Measurements from ENCODE around the gene BCL2L11.
A peak's percentile ranks its signal among the peaks of the same experiment; 100 is the strongest.
"Not testable (repeated sequence)": the region's sequence is repeated elsewhere in the genome, so short reads cannot be mapped to it uniquely, and the experiment has no call there.

BCL2L11 gene, protein sequence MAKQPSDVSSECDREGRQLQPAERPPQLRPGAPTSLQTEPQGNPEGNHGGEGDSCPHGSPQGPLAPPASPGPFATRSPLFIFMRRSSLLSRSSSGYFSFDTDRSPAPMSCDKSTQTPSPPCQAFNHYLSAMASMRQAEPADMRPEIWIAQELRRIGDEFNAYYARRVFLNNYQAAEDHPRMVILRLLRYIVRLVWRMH

DNA sequence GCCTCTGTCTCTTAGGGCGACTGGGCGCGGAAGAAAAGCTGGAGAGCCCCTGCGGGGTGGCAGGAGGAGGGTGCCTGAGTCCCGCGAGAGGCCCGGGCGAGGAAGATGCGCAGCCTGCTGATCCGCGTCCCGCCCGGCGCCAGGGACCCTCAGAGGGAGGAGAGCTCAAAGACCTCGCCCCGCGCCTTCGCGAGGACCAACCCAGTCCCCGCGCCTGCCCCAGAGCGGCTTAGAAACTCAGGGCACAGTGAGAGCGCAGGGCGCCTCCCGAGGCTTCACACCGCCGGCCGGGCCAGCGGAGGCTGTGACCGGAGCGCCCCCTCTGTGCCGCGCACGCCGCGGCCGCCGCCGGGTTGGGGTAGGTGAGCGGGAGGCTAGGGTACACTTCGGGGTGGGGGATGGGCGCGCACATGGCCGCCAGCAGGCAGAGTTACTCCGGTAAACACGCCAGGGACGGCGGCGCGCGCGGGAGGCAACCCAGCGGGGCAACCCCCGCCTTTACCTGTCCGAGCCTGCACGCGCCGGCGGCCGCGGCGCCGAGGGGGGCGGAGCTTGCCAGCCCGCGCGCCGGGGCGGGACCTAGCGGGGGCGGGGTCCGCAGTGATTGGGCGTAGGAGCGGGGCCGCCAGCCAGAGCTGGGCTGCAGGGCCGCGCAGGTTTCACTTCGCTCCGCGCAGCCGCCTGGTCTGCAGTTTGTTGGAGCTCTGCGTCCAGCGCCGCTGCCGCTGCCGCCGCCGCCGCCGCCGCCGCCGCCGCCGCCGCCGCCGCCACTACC is at the start of gene BCL2L11:
BCL2L11 (plus strand) TSS at position 662 of the 775 bp plus-strand sequence. CDS start 2,832 bp downstream, outside the sequence.
- Histone ChIP-seq H3K4me3 (ENCODE audit: low read depth, low read length) (peak within 1 kb of the TSS; percentile 75), H2AFZ (ENCODE audit: low read length, unreplicated experiment) (peak within 1 kb of the TSS; percentile 68), H3K79me2 (ENCODE audit: control insufficient read depth, insufficient read depth, low read length, unreplicated experiment) (no peaks in the 10 kb centered on the region), H3K27me3 (ENCODE audit: insufficient read depth, low read length) (peaks cover 31% of the 10 kb centered on the region), H3K27ac (ENCODE audit: low read depth, low read length) (no peak within 1 kb of the TSS), H3K4me1 (ENCODE audit: control insufficient read depth, insufficient read depth, low read length, unreplicated experiment) (peaks cover 4% of the 10 kb centered on the region), H3K36me3 (ENCODE audit: insufficient read depth, low read length) (no peaks in the 10 kb centered on the region)

DNA sequence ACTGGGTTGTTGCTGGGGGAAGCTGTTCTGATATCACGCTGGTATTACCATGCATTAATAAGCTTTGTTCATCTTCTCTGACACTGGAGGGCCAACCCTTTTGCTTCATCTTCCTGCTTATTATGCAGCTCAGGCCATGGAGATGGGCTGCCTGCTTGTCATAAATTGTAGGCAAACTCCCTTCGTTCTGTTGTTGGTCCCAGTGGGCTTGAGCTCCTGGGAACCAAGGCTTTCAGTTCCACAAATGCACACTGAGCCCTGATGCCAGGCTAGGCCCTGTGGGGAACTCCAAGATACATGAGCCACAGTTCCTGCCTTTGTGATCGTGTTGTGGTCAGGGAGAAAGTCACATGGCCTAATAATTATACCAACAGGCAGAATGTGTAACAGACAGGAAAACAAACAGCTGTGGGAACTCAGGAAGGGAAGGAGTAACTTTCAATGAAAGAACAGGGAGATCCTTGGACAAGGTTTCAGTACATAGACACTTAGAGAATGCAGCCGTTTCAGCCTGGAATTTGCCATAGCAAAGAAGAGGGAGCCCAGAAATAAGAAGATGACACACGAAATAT is 49.0 kb upstream of the BCL2L11 start:
- Histone ChIP-seq H3K4me1 (ENCODE audit: control insufficient read depth, insufficient read depth, low read length, unreplicated experiment) (peaks cover 26% of the 10 kb centered on the region), H2AFZ (ENCODE audit: low read length, unreplicated experiment) (peak overlapping the region; percentile 52), H3K27ac (ENCODE audit: low read depth, low read length) (peak overlapping the region; percentile 98)

DNA sequence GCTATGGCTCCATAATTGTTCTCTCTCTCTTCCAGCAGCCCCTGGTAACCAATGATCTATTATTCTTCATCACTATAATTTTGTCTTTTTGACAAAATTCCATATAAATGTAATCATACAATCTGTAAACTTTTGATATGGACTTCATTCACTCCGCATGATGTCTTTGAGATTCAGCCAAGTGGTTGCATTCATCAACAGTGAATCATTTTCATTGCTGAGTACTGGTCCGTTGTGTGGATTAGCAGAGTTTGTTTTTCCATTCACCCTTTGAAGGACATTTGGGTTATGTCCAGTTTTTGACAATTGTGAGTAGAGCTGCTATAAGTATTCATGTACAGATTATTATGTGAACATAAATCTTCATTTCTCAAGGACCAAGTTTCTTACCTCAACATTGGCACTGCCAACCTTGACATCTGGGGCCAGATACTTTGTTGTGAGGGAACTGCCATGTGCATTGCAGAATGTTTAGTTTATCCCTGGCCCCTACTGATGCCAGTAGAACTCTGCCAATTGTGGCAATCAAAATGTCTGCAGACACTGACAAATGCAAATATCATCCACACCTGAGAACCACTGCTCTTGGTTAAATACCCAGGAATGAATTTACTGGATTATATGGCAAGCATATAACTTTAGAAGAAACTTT is 48.4 kb upstream of the BCL2L11 start:
- peak overlapping the region; percentile 98 for H3K27ac ChIP-seq (ENCODE audit: low read depth, low read length)
- H3K36me3 ChIP-seq (ENCODE audit: insufficient read depth, low read length): no peaks in the 10 kb centered on the region
- H3K4me3 ChIP-seq (ENCODE audit: low read depth, low read length): peak overlapping the region; percentile 44; the same call in 1 of the 2 replicates
- peaks cover 26% of the 10 kb centered on the region for H3K4me1 ChIP-seq (ENCODE audit: control insufficient read depth, insufficient read depth, low read length, unreplicated experiment)
- H3K27me3 ChIP-seq (ENCODE audit: insufficient read depth, low read length): peaks cover 14% of the 10 kb centered on the region
- H2AFZ ChIP-seq (ENCODE audit: low read length, unreplicated experiment): no peak overlapping the region
- no peaks in the 10 kb centered on the region for H3K79me2 ChIP-seq (ENCODE audit: control insufficient read depth, insufficient read depth, low read length, unreplicated experiment)

More for the DNA sequence above, 49.0 kb upstream of the BCL2L11 start:
- Histone ChIP-seq H3K4me3 (ENCODE audit: low read depth, low read length) (peak overlapping the region; percentile 44), H3K27me3 (ENCODE audit: insufficient read depth, low read length) (peaks cover 10% of the 10 kb centered on the region; the same call in 1 of the 2 replicates), H3K79me2 (ENCODE audit: control insufficient read depth, insufficient read depth, low read length, unreplicated experiment) (no peaks in the 10 kb centered on the region), H3K36me3 (ENCODE audit: insufficient read depth, low read length) (no peaks in the 10 kb centered on the region)

DNA sequence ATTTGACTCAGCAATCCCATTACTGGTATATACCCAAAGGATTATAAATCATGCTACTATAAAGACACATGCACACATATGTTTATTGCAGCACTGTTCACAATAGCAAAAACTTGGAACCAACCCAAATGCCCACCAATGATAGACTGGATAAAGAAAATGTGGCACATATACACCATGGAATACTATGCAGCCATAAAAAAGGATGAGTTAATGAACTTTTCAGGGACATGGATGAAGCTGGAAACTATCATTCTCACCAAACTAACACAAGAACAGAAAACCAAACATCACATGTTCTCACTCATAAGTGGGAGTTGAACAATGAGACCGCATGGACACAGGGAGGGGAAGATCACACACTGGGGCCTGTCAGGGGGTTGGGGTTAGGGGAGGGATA is 38.1 kb upstream of the BCL2L11 start:
- not testable (repeated sequence) for H3K79me2 ChIP-seq (ENCODE audit: control insufficient read depth, insufficient read depth, low read length, unreplicated experiment); H3K27ac ChIP-seq (ENCODE audit: low read depth, low read length); H3K4me1 ChIP-seq (ENCODE audit: control insufficient read depth, insufficient read depth, low read length, unreplicated experiment); H2AFZ ChIP-seq (ENCODE audit: low read length, unreplicated experiment); H3K36me3 ChIP-seq (ENCODE audit: insufficient read depth, low read length); H3K4me3 ChIP-seq (ENCODE audit: low read depth, low read length)
- peaks cover 77% of the 10 kb centered on the region for H3K27me3 ChIP-seq (ENCODE audit: insufficient read depth, low read length)

DNA sequence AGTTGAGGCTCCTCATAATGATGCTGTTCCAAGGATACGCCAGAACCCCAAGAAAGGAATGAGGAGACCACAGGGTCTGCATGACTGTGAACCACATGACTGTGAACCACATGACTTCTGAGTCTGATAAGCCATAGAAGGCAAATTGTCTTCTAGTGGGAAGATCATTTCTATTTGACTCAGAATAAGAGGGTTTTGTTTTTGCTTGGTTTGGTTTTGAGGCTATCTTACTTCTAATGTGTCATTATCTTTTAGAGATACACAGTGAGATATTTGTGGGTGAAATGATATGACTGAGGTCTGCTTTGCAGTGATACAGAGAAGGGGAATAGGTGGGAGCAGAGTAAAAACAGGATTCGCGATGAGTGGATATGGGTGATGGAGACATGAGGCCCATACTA is 28.9 kb upstream of the BCL2L11 start:
- no peak overlapping the region for H3K4me3 ChIP-seq (ENCODE audit: low read depth, low read length)
- H3K36me3 ChIP-seq (ENCODE audit: insufficient read depth, low read length): no peaks in the 10 kb centered on the region
- no peak overlapping the region for H2AFZ ChIP-seq (ENCODE audit: low read length, unreplicated experiment)
- no peaks in the 10 kb centered on the region for H3K4me1 ChIP-seq (ENCODE audit: control insufficient read depth, insufficient read depth, low read length, unreplicated experiment)
- H3K27me3 ChIP-seq (ENCODE audit: insufficient read depth, low read length): peaks cover 79% of the 10 kb centered on the region
- H3K27ac ChIP-seq (ENCODE audit: low read depth, low read length): no peak overlapping the region
- no peaks in the 10 kb centered on the region for H3K79me2 ChIP-seq (ENCODE audit: control insufficient read depth, insufficient read depth, low read length, unreplicated experiment)

DNA sequence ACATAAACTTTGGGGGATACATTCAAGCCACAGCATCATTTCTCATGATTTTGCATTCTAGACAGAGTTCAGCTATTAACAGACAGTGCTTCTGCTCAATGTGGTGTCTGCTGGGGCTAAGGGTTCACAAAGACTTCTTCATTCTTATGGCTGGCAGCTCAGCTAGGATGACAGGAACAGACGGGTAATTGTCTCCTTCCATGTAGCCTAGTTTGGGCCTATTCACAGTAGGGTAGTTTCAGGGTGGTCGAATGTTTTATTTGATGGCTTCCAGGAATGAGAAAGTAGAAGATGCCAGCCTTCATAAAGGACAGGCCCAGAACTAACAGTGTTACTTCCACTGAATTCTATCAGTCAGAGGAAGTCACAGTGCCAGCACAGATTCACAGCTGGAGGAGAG is 26.0 kb upstream of the BCL2L11 start:
- Histone ChIP-seq H3K27me3 (ENCODE audit: insufficient read depth, low read length) (peaks cover 74% of the 10 kb centered on the region), H3K79me2 (ENCODE audit: control insufficient read depth, insufficient read depth, low read length, unreplicated experiment) (no peaks in the 10 kb centered on the region), H3K4me3 (ENCODE audit: low read depth, low read length) (no peak overlapping the region), H3K36me3 (ENCODE audit: insufficient read depth, low read length) (no peaks in the 10 kb centered on the region), H2AFZ (ENCODE audit: low read length, unreplicated experiment) (no peak overlapping the region), H3K27ac (ENCODE audit: low read depth, low read length) (no peak overlapping the region), H3K4me1 (ENCODE audit: control insufficient read depth, insufficient read depth, low read length, unreplicated experiment) (no peaks in the 10 kb centered on the region)

DNA sequence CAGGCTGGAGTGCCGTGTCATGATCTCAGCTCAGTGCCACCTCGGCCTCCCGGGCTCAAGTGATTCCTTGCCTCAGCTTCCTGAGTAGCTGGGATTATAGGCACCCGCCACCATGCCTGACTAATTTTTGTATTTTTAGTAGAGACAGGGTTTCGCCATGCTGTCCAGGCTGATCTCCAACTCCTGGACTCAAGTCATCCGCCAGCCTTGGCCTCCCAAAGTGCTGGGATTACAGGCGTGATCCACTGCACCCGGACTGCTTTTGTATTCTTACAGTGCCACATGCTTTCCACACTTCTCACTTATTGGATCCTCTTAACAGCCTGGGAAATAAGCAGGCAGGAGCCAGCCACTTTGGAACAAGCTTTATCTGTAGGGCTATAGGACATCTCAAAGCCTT is 25.3 kb upstream of the BCL2L11 start:
- H3K4me1 ChIP-seq (ENCODE audit: control insufficient read depth, insufficient read depth, low read length, unreplicated experiment): no peaks in the 10 kb centered on the region

DNA sequence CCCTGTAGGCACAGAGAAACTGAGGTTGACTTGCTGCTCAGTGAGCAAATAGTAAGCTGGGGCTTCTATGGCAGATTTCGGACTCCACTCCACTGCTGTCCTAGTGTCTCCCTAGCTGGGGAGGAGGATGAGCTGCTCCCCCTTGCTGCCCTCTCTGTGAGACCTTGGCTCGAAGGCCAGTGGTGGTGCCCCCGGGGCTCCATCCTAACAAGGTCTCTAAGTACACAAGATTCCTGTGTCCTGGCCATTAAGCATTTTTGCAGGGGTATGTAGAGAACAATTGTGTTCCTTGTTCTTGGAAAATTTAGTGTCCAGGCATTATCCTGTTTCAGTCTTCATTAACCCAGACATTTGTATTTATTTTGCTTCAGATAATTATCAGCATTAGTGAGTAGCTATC is 21.3 kb upstream of the BCL2L11 start:
- H3K27ac ChIP-seq (ENCODE audit: low read depth, low read length): no peak overlapping the region
- no peak overlapping the region for H2AFZ ChIP-seq (ENCODE audit: low read length, unreplicated experiment)
- peaks cover 56% of the 10 kb centered on the region for H3K27me3 ChIP-seq (ENCODE audit: insufficient read depth, low read length)
- H3K36me3 ChIP-seq (ENCODE audit: insufficient read depth, low read length): no peaks in the 10 kb centered on the region
- H3K4me1 ChIP-seq (ENCODE audit: control insufficient read depth, insufficient read depth, low read length, unreplicated experiment): no peaks in the 10 kb centered on the region
- no peaks in the 10 kb centered on the region for H3K79me2 ChIP-seq (ENCODE audit: control insufficient read depth, insufficient read depth, low read length, unreplicated experiment)
- H3K4me3 ChIP-seq (ENCODE audit: low read depth, low read length): no peak overlapping the region

More for the DNA sequence above, 25.3 kb upstream of the BCL2L11 start:
- Histone ChIP-seq H3K79me2 (ENCODE audit: control insufficient read depth, insufficient read depth, low read length, unreplicated experiment) (no peaks in the 10 kb centered on the region), H3K27me3 (ENCODE audit: insufficient read depth, low read length) (peaks cover 74% of the 10 kb centered on the region), H2AFZ (ENCODE audit: low read length, unreplicated experiment) (no peak overlapping the region), H3K36me3 (ENCODE audit: insufficient read depth, low read length) (no peaks in the 10 kb centered on the region), H3K27ac (ENCODE audit: low read depth, low read length) (no peak overlapping the region), H3K4me3 (ENCODE audit: low read depth, low read length) (no peak overlapping the region)

DNA sequence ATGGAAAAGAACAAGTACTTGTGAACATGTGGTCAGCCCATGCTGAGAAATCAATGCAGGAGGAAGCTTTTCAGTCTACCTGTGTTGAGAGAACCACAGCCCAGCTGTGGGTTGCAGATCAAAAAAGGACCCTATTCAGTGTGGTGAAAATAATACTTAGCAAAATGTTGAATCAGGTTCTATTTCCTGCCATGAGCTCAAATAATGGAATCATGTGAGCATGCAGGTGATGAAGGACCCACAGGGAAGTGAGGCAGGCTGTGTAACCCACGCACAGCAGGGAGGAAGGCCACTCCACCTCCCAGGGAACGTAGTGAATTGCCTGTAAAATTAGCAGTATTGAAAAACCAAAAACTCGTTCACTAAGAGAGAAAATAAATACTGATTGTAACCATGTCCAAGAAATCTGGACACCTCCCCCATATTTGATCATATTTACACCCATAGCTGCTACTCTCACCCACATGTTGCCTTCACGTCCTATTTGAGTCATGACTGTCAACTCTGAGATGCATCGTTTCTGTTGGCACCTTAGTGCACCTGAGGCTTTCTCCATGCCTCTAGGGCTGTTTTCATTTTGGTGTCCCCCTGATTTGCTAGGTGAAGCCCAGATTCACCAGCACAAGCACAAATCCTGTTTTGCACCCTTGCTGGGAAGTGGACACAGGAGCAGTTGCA is 20.5 kb upstream of the BCL2L11 start:
- Histone ChIP-seq H3K27ac (ENCODE audit: low read depth, low read length) (no peak overlapping the region), H3K4me3 (ENCODE audit: low read depth, low read length) (no peak overlapping the region), H3K4me1 (ENCODE audit: control insufficient read depth, insufficient read depth, low read length, unreplicated experiment) (no peaks in the 10 kb centered on the region), H2AFZ (ENCODE audit: low read length, unreplicated experiment) (no peak overlapping the region), H3K36me3 (ENCODE audit: insufficient read depth, low read length) (no peaks in the 10 kb centered on the region), H3K27me3 (ENCODE audit: insufficient read depth, low read length) (peaks cover 59% of the 10 kb centered on the region), H3K79me2 (ENCODE audit: control insufficient read depth, insufficient read depth, low read length, unreplicated experiment) (no peaks in the 10 kb centered on the region)

DNA sequence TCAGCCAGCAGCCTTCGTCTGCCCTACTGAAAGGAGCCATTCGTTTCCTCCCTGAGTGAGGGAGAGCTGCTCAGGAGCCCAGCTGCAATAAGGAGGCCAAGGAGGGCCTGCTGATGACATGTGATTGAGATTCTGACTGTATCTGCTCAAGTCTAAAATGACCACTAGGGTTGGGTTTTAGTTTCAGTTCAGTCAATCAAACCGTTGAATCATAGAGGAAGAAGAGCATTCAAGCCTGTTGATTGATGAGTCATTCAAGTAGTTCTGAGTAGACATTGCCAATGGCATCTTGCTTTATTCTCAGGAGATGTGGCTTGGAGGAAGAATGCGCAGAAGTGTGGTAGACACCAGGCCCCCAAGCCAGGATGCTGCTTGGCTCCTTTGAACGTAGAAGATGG is 19.9 kb upstream of the BCL2L11 start:
- H3K4me3 ChIP-seq (ENCODE audit: low read depth, low read length): no peak overlapping the region
- H2AFZ ChIP-seq (ENCODE audit: low read length, unreplicated experiment): no peak overlapping the region

More for the DNA sequence above, 19.9 kb upstream of the BCL2L11 start:
- H3K27me3 ChIP-seq (ENCODE audit: insufficient read depth, low read length): peaks cover 60% of the 10 kb centered on the region
- H3K36me3 ChIP-seq (ENCODE audit: insufficient read depth, low read length): no peaks in the 10 kb centered on the region
- H3K27ac ChIP-seq (ENCODE audit: low read depth, low read length): no peak overlapping the region
- no peaks in the 10 kb centered on the region for H3K79me2 ChIP-seq (ENCODE audit: control insufficient read depth, insufficient read depth, low read length, unreplicated experiment)
- no peaks in the 10 kb centered on the region for H3K4me1 ChIP-seq (ENCODE audit: control insufficient read depth, insufficient read depth, low read length, unreplicated experiment)

Data from ACC112 (cell line).